ENCODE data around the gene OSBP2.

- TF ChIP-seq POLR2A (IDR thresholded peaks at IDR 0.05) (no peak), CTCF (IDR thresholded peaks at IDR 0.05) (no peak)
These were observed 79.2 kb downstream of the OSBP2 start for GRCh38 chr22:30773919-30774318.
